ENCODE data around the gene GEMIN7.

DNA sequence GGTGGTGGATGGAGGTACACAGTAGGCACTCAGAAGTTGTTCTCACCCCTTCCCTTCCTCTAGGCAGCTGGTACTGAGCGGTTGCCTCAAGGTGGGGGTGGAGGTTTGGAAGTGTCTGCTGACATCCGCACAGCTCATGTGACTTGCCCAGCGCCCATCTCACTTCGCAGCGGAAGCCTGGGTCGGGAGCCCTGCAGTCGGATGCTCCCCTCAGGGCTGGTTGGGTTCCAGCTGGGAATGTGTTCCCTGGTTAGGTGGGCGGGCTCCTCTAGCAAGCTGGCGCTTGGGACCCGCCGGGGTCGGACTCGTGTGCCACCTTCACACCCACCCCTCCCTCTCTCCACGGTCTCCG is 24.1 kb downstream of the GEMIN7 start:
- TF ChIP-seq POLR2A (IDR thresholded peaks at IDR 0.05) (no peak), CTCF (IDR thresholded peaks at IDR 0.05) (no peak)
